ENCODE data around the gene MALT1. TPM values are rescaled to one million over a fixed set of nuclear protein-coding genes. Genes with fewer than 3 reads are reported as not detected.
A peak's percentile ranks its signal among the peaks of the same experiment; 100 is the strongest.

Gene MALT1
- total and polyA plus RNA-seq, 8 donors: 3.2 to 12.9 (median 7.1) TPM

- Histone ChIP-seq H3K36me3 (no peaks in the 10 kb centered on the region), H3K4me3 (no peak overlapping the region), H3K27ac (no peak overlapping the region), H3K4me1 (peaks cover 0 to 4% (median 0%) of the 10 kb centered on the region in 3 donors), H3K27me3 (no peaks in the 10 kb centered on the region), H3K9me3 (no peaks in the 10 kb centered on the region)
- intact Hi-C loops (cut with DNase I): no loop called here
- FAIRE-seq: no peak
- TF ChIP-seq CTCF (IDR thresholded peaks at IDR 0.05): no peak
- no peak for DNase-seq
- no peak for ATAC-seq
- 74 to 75% methylated on average over 9 of the region's 9 CpGs for WGBS, 2 donors
Measured at GRCh38 chr18:58758606-58759005, 87.3 kb downstream of the MALT1 start.

GRCh38 chr18:58761241-58761969 is 90.1 kb downstream of the MALT1 start:
- no peaks in the 10 kb centered on the region for H3K9me3 ChIP-seq
- peaks cover 0 to 5% (median 0%) of the 10 kb centered on the region in 4 donors for H3K27me3 ChIP-seq
- H3K4me3 ChIP-seq: no peak overlapping the region
- FAIRE-seq (no peak), ATAC-seq (peak; percentile 38 to 66 (median 54)), DNase-seq (no peak)
- no peaks in the 10 kb centered on the region for H3K36me3 ChIP-seq
- intact Hi-C loops (cut with DNase I): loop anchor here in 2 of 3 donors (5.0 to 10.0 kb wide), 2 partner anchors 224 to 227 kb away; no protein-coding TSS in a partner anchor
- no peak overlapping the region for H3K27ac ChIP-seq
- 40 to 50% methylated on average over 14 of the region's 14 CpGs for whole genome bisulfite sequencing, 2 donors
- H3K4me1 ChIP-seq: peaks cover 0 to 4% (median 0%) of the 10 kb centered on the region in 3 donors
- no peak for TF ChIP-seq CTCF (IDR thresholded peaks at IDR 0.05)

GRCh38 chr18:58761970-58762780 is 90.9 kb downstream of the MALT1 start:
- Histone ChIP-seq H3K9me3 (no peaks in the 10 kb centered on the region), H3K27me3 (peaks cover 0 to 5% (median 0%) of the 10 kb centered on the region in 4 donors), H3K4me3 (no peak overlapping the region), H3K27ac (no peak overlapping the region), H3K36me3 (no peaks in the 10 kb centered on the region), H3K4me1 (peaks cover 0 to 4% (median 0%) of the 10 kb centered on the region in 3 donors)
- TF ChIP-seq CTCF (IDR thresholded peaks at IDR 0.05): no peak
- peak in 1 of 4 donors; percentile 25 for ATAC-seq
- WGBS, 2 donors: 91 to 94% methylated on average over 14 to 15 of the region's 15 CpGs
- FAIRE-seq: no peak
- intact Hi-C loops (cut with DNase I): loop anchor here in 2 of 3 donors (5.0 to 10.0 kb wide), 2 partner anchors 225 to 227 kb away; no protein-coding TSS in a partner anchor
- DNase-seq: peak in 1 of 6 donors; percentile 7

- Histone ChIP-seq H3K27ac (no peak overlapping the region), H3K4me1 (peaks cover 0 to 4% (median 0%) of the 10 kb centered on the region in 3 donors), H3K9me3 (no peaks in the 10 kb centered on the region), H3K27me3 (peaks cover 0 to 5% (median 0%) of the 10 kb centered on the region in 4 donors), H3K36me3 (no peaks in the 10 kb centered on the region), H3K4me3 (no peak overlapping the region)
- FAIRE-seq: no peak
- intact Hi-C loops (cut with DNase I): loop anchor here in 2 of 3 donors (5.0 to 10.0 kb wide), 2 partner anchors 225 to 228 kb away; no protein-coding TSS in a partner anchor
- ATAC-seq: no peak
- no peak for TF ChIP-seq CTCF (IDR thresholded peaks at IDR 0.05)
- DNase-seq: peak in 1 of 6 donors; percentile 5
- 88 to 97% methylated on average over 10 of the region's 10 CpGs for WGBS, 2 donors
Measured at GRCh38 chr18:58762781-58763171, 91.5 kb downstream of the MALT1 start.
